ENCODE results near the gene MICU1. TPM values are rescaled to one million over a fixed set of nuclear protein-coding genes. Genes with fewer than 3 reads are reported as not detected.
A peak's percentile ranks its signal among the peaks of the same experiment; 100 is the strongest.

The MICU1 gene
- total and polyA plus RNA-seq, 2 of the 13 experiments (the other 11 are each of a cell fraction or from before 2014, with no cell fraction given), result 32.5 to 56.1 TPM

DNA sequence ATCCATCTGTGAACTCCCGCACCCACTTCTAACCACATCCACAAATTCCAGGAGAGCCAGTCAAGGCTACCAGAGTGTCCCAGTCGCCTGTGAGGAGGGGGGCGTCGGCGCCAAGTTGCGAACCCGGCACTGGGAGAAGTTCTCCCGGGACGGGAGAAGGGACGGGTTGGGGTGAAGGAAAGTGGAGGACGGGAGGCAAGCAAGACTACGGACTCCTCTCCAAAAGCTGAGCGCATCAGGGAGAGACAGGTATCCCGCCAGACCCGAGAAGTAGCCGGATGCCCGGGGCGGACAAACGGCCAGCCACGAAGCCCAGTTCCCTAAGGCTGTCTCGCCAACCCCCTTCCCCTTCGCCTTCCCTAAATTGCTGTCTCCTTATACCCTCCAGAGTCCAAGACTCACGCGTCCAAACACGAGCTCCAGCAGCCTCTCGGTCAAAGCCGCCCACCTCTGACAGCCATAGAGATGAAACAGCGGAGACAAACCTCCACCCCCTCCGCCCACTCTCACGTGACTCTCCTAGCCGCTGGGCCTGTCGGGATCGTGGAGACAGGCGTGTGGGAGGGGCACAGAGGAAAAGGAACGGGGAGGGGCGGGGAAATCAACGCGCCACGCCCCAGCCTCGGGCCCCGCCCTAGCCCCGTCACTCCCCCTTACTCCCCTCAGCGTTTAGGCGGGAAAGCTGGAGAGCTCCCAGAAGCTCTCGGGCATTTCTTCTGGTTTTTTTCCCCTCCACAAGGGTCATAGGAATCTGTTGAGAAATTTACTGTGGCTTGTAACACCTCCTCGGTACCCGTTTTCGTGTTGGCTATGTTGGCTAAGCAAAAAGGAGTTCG, at the start of gene MICU1 (continued):
- TF ChIP-seq BCL3 (CRISPR knock-in tag; IDR thresholded peaks at IDR 0.05) (no peak), ZNF577 (CRISPR knock-in tag; IDR thresholded peaks at IDR 0.05; ENCODE audit: borderline replicate concordance, low read depth) (no peak), SMAD3 (CRISPR knock-in tag; IDR thresholded peaks at IDR 0.05) (peak; percentile 51; the same call in 1 of the 2 replicates), SAP130 (CRISPR knock-in tag; IDR thresholded peaks at IDR 0.05; ENCODE audit: low read depth) (peak; percentile 96), ZNF501 (CRISPR knock-in tag; IDR thresholded peaks at IDR 0.05) (peak; percentile 76; the same call in 1 of the 2 replicates), NAIF1 (CRISPR knock-in tag; IDR thresholded peaks at IDR 0.05; ENCODE audit: borderline replicate concordance) (peak; percentile 42; the same call in 1 of the 2 replicates), ETV6 (CRISPR knock-in tag; conservative IDR thresholded peaks at IDR 0.05) (no peak), SIX1 (CRISPR knock-in tag; IDR thresholded peaks at IDR 0.05; ENCODE audit: borderline replicate concordance) (no peak), SP4 (CRISPR knock-in tag; IDR thresholded peaks at IDR 0.05) (peak; percentile 89), PHF21A (CRISPR knock-in tag; IDR thresholded peaks at IDR 0.05) (no peak), PRDM4 (CRISPR knock-in tag; IDR thresholded peaks at IDR 0.05; ENCODE audit: borderline replicate concordance) (no peak), ZSCAN22 (CRISPR knock-in tag; IDR thresholded peaks at IDR 0.05) (no peak), SMC3 (IDR thresholded peaks at IDR 0.05; ENCODE audit: low read length) (no peak; the same call in 1 of the 2 replicates), GATA4 (IDR thresholded peaks at IDR 0.05; ENCODE audit: borderline replicate concordance, low read depth) (peak; percentile 52; the same call in 1 of the 2 replicates), SIN3A (IDR thresholded peaks at IDR 0.05; ENCODE audit: borderline replicate concordance, low read depth, low read length) (0 out of 2 replicates have a peak, but pooled peaks have one; percentile 54), ZNF224 (CRISPR knock-in tag; IDR thresholded peaks at IDR 0.05) (0 out of 2 replicates have a peak, but pooled peaks have one; percentile 78), TOE1 (CRISPR knock-in tag; IDR thresholded peaks at IDR 0.05) (no peak)
- TF ChIP-seq, protein P1, sequence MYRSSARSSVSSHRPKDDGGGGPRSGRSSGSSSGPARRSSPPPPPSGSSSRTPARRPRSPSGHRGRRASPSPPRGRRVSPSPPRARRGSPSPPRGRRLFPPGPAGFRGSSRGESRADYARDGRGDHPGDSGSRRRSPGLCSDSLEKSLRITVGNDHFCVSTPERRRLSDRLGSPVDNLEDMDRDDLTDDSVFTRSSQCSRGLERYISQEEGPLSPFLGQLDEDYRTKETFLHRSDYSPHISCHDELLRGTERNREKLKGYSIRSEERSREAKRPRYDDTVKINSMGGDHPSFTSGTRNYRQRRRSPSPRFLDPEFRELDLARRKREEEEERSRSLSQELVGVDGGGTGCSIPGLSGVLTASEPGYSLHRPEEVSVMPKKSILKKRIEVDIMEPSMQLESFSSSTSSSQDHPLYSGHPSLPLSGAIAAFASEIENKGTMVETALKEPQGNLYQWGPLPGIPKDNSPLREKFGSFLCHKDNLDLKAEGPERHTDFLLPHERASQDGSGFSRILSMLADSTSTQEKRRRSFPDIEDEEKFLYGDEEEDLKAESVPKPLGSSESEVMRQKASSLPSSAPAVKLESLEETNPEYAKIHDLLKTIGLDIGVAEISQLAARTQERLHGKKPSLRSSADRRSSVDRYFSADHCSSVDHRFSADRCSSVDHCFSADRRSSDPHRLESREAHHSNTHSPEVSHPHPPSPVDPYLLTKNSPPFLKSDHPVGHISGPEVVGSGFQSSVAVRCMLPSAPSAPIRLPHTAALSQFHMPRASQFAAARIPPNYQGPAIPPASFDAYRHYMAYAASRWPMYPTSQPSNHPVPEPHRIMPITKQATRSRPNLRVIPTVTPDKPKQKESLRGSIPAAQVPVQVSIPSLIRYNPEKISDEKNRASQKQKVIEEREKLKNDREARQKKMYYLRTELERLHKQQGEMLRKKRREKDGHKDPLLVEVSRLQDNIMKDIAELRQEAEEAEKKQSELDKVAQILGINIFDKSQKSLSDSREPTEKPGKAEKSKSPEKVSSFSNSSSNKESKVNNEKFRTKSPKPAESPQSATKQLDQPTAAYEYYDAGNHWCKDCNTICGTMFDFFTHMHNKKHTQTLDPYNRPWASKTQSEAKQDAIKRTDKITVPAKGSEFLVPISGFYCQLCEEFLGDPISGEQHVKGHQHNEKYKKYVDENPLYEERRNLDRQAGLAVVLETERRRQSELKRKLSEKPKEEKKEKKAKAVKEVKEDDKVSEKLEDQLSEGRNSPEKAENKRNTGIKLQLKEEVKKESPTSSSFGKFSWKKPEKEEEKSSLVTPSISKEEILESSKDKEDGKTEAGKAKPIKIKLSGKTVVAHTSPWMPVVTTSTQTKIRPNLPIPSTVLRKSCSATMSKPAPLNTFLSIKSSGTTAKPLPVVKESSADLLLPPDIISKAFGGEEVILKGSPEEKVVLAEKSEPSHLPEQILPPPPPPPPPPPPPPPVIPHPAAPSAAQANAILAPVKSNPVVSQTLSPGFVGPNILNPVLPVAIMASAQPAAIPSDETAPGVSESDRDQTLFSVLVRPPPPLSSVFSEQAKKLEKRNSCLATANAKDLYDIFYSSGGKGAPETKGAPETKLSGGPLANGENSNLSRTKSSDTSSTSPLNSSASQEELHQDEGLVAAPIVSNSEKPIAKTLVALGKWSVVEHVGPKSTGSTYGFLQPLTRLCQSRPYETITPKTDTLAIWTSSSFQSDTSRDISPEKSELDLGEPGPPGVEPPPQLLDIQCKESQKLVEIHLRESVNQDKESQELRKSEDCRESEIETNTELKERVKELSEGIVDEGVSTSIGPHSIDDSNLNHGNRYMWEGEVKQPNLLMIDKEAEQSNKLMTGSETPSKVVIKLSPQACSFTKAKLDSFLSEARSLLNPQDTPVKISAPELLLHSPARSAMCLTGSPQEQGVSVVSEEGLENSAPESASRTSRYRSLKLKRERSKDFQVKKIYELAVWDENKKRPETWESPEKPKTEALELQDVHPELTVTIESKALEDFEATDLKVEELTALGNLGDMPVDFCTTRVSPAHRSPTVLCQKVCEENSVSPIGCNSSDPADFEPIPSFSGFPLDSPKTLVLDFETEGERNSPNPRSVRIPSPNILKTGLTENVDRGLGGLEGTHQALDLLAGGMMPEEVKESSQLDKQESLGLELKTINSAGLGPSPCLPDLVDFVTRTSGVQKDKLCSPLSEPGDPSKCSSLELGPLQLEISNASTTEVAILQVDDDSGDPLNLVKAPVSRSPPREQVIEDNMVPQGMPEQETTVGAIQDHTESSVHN (CRISPR knock-in tag; IDR thresholded peaks at IDR 0.05), result no peak

Measured in HepG2 (cell line).